ENCODE results near the gene LPIN1.
"Not testable (repeated sequence)": the region's sequence is repeated elsewhere in the genome, so short reads cannot be mapped to it uniquely, and the experiment has no call there.

LPIN1 gene

GRCh38 chr2:11852526-11853196 lies 106.2 kb downstream of the LPIN1 start:
- ATAC-seq: no peak
- Mint-ChIP-seq H3K9me3 (peaks cover 3% of the 10 kb centered on the region), H3K4me3 (no peak overlapping the region), H3K4me1 (no peaks in the 10 kb centered on the region), H3K36me3 (no peaks in the 10 kb centered on the region), H3K27ac (no peak overlapping the region)
- DNase-seq (ENCODE audit: low spot score in 2 of 2): no peak

- H3K36me3 Mint-ChIP-seq: no peaks in the 10 kb centered on the region
- H3K27ac Mint-ChIP-seq: no peak overlapping the region
- no peaks in the 10 kb centered on the region for H3K9me3 Mint-ChIP-seq
- no peak overlapping the region for H3K4me3 Mint-ChIP-seq
- DNase-seq (ENCODE audit: low spot score in 2 of 2) (no peak), ATAC-seq (no peak)
- no peaks in the 10 kb centered on the region for H3K4me1 Mint-ChIP-seq
These were observed 106.8 kb downstream of the LPIN1 start for GRCh38 chr2:11853197-11853588.

- Mint-ChIP-seq H3K4me3 (no peak overlapping the region), H3K27ac (no peak overlapping the region), H3K36me3 (no peaks in the 10 kb centered on the region), H3K9me3 (no peaks in the 10 kb centered on the region), H3K4me1 (no peaks in the 10 kb centered on the region)
- ATAC-seq (no peak), DNase-seq (ENCODE audit: low spot score in 2 of 2) (no peak)
These were observed 108.8 kb downstream of the LPIN1 start for GRCh38 chr2:11855064-11855760.

GRCh38 chr2:11856095-11856494 lies 109.7 kb downstream of the LPIN1 start:
- Mint-ChIP-seq H3K4me3 (no peak overlapping the region), H3K27ac (no peak overlapping the region), H3K4me1 (no peaks in the 10 kb centered on the region), H3K36me3 (no peaks in the 10 kb centered on the region), H3K9me3 (no peaks in the 10 kb centered on the region)
- DNase-seq (ENCODE audit: low spot score in 2 of 2) (no peak), ATAC-seq (no peak)

- ATAC-seq (no peak), DNase-seq (ENCODE audit: low spot score in 2 of 2) (no peak)
- Mint-ChIP-seq H3K9me3 (no peaks in the 10 kb centered on the region), H3K27ac (peak overlapping the region; percentile 23), H3K4me1 (peaks cover 7% of the 10 kb centered on the region), H3K4me3 (no peak overlapping the region), H3K36me3 (no peaks in the 10 kb centered on the region)
These were observed 112.5 kb downstream of the LPIN1 start for GRCh38 chr2:11858883-11859282.

GRCh38 chr2:11859975-11860374 lies 113.5 kb downstream of the LPIN1 start:
- not testable (repeated sequence) for H3K36me3 Mint-ChIP-seq; H3K4me3 Mint-ChIP-seq; DNase-seq (ENCODE audit: low spot score in 2 of 2); H3K27ac Mint-ChIP-seq; ATAC-seq; H3K9me3 Mint-ChIP-seq
- peaks cover 10% of the 10 kb centered on the region for H3K4me1 Mint-ChIP-seq

GRCh38 chr2:11861044-11861443 lies 114.6 kb downstream of the LPIN1 start:
- Mint-ChIP-seq H3K27ac (no peak overlapping the region), H3K4me1 (peaks cover 10% of the 10 kb centered on the region), H3K9me3 (no peaks in the 10 kb centered on the region), H3K36me3 (no peaks in the 10 kb centered on the region), H3K4me3 (no peak overlapping the region)
- no peak for ATAC-seq
- DNase-seq (ENCODE audit: low spot score in 2 of 2): no peak

GRCh38 chr2:11862049-11862448 lies 115.6 kb downstream of the LPIN1 start:
- DNase-seq (ENCODE audit: low spot score in 2 of 2): no peak
- ATAC-seq: no peak
- H3K4me1 Mint-ChIP-seq: peaks cover 10% of the 10 kb centered on the region
- H3K27ac Mint-ChIP-seq: no peak overlapping the region
- no peaks in the 10 kb centered on the region for H3K36me3 Mint-ChIP-seq
- H3K4me3 Mint-ChIP-seq: no peak overlapping the region
- no peaks in the 10 kb centered on the region for H3K9me3 Mint-ChIP-seq

GRCh38 chr2:11863103-11863502 lies 116.7 kb downstream of the LPIN1 start:
- DNase-seq (ENCODE audit: low spot score in 2 of 2): no peak
- Mint-ChIP-seq H3K36me3 (no peaks in the 10 kb centered on the region), H3K27ac (no peak overlapping the region), H3K4me3 (peak overlapping the region; percentile 55), H3K4me1 (peaks cover 10% of the 10 kb centered on the region), H3K9me3 (no peaks in the 10 kb centered on the region)
- no peak for ATAC-seq

GRCh38 chr2:11863513-11864328 lies 117.3 kb downstream of the LPIN1 start:
- Mint-ChIP-seq H3K4me3 (peak overlapping the region; percentile 55), H3K27ac (no peak overlapping the region), H3K9me3 (no peaks in the 10 kb centered on the region)

GRCh38 chr2:11864724-11865123 lies 118.3 kb downstream of the LPIN1 start:
- Mint-ChIP-seq H3K9me3 (no peaks in the 10 kb centered on the region), H3K27ac (no peak overlapping the region), H3K4me1 (peaks cover 10% of the 10 kb centered on the region), H3K36me3 (no peaks in the 10 kb centered on the region), H3K4me3 (no peak overlapping the region)
- no peak for ATAC-seq
- no peak for DNase-seq (ENCODE audit: low spot score in 2 of 2)

More at GRCh38 chr2:11863513-11864328, 117.3 kb downstream of the LPIN1 start:
- peak; percentile 65 for ATAC-seq
- Mint-ChIP-seq H3K36me3 (no peaks in the 10 kb centered on the region), H3K4me1 (peaks cover 10% of the 10 kb centered on the region)
- DNase-seq (ENCODE audit: low spot score in 2 of 2): peak; percentile 58 to 75

- DNase-seq (ENCODE audit: low spot score in 2 of 2) (no peak), ATAC-seq (no peak)
- Mint-ChIP-seq H3K36me3 (no peaks in the 10 kb centered on the region), H3K9me3 (no peaks in the 10 kb centered on the region), H3K27ac (no peak overlapping the region), H3K4me3 (no peak overlapping the region), H3K4me1 (peaks cover 10% of the 10 kb centered on the region)
These were observed 118.9 kb downstream of the LPIN1 start for GRCh38 chr2:11865378-11865777.

- Mint-ChIP-seq H3K36me3 (no peaks in the 10 kb centered on the region), H3K4me1 (peaks cover 10% of the 10 kb centered on the region), H3K9me3 (no peaks in the 10 kb centered on the region), H3K27ac (no peak overlapping the region), H3K4me3 (no peak overlapping the region)
- DNase-seq (ENCODE audit: low spot score in 2 of 2): no peak
- no peak for ATAC-seq
These were observed 119.4 kb downstream of the LPIN1 start for GRCh38 chr2:11865805-11866204.

GRCh38 chr2:11866358-11867335 lies 120.2 kb downstream of the LPIN1 start:
- Mint-ChIP-seq H3K4me3 (no peak overlapping the region), H3K4me1 (peaks cover 10% of the 10 kb centered on the region), H3K27ac (no peak overlapping the region), H3K9me3 (no peaks in the 10 kb centered on the region), H3K36me3 (no peaks in the 10 kb centered on the region)
- ATAC-seq (peak; percentile 60), DNase-seq (ENCODE audit: low spot score in 2 of 2) (no peak)

GRCh38 chr2:11867926-11868325 lies 121.5 kb downstream of the LPIN1 start:
- ATAC-seq: no peak
- no peak overlapping the region for H3K27ac Mint-ChIP-seq
- H3K4me3 Mint-ChIP-seq: no peak overlapping the region
- H3K4me1 Mint-ChIP-seq: peaks cover 10% of the 10 kb centered on the region
- DNase-seq (ENCODE audit: low spot score in 2 of 2): no peak
- no peaks in the 10 kb centered on the region for H3K36me3 Mint-ChIP-seq
- H3K9me3 Mint-ChIP-seq: no peaks in the 10 kb centered on the region
